Activated CD4-positive, alpha-beta T cell treated with anti-CD3 and anti-CD28 coated beads, Interleukin-10, Interleukin-2, amounts not matched to agents 100 ng/mL and 50 ng/mL, durations not matched to agents 16 hours and 8 hours (primary cell): Measurements from ENCODE around the gene ABCA2.

Source experiments
- DNase-seq: peaks from one replicate; pipeline ENCODE4 v3.0.0-alpha.2; 2020

The ABCA2 gene

GRCh38 chr9:136960212-136960937 lies 67.7 kb downstream of the ABCA2 start:
- no peak for DNase-seq

GRCh38 chr9:136958898-136959850 lies 68.9 kb downstream of the ABCA2 start:
- DNase-seq, result no peak

GRCh38 chr9:136958473-136958872 lies 69.6 kb downstream of the ABCA2 start:
- DNase-seq, result no peak

GRCh38 chr9:136957901-136958300 lies 70.1 kb downstream of the ABCA2 start:
- no peak for DNase-seq

- DNase-seq, result no peak
Measured at GRCh38 chr9:136957461-136957860, 70.6 kb downstream of the ABCA2 start.
